Transverse colon (tissue), 4 donors: ENCODE data around the gene OR4B1. TPM values are rescaled to one million over a fixed set of nuclear protein-coding genes. Genes with fewer than 3 reads are reported as not detected.
"Not testable (repeated sequence)": the region's sequence is repeated elsewhere in the genome, so short reads cannot be mapped to it uniquely, and the experiment has no call there.

ENCODE experiments used
- DNase-seq: peaks from one replicate; pipeline ENCODE4 v3.0.0-alpha.2; 2019
- H3K27ac ChIP-seq, 4 donors: fragments of 200-600 bp; sonication (generic); 2 replicates each; pipeline ENCODE4 v1.5.1; 2016 to 2018; ENCODE audit warnings: inconsistent platforms in 4 of 4
- H3K27me3 ChIP-seq: fragments of 200-600 bp; sonication (generic); 2 replicates; pipeline ENCODE4 v1.5.1; 2017; ENCODE audit warnings: inconsistent platforms
- H3K36me3 ChIP-seq, 4 donors: fragments of 200-600 bp; sonication (generic); 2 replicates each; pipeline ENCODE4 v1.5.1; 2017 to 2019; ENCODE audit warnings: inconsistent platforms in 4 of 4
- H3K4me1 ChIP-seq, 4 donors: fragments of 200-600 bp; sonication (generic); 2 replicates each; pipeline ENCODE4 v1.5.1; 2017 to 2020; ENCODE audit warnings: inconsistent platforms in 4 of 4
- H3K4me3 ChIP-seq, 4 donors: fragments of 200-600 bp; sonication (generic); 1 replicate in 1 of 4; 2 replicates in 3 of 4; pipeline versions ENCODE4 v1.5.1 to v1.6.1; 2017 to 2019; ENCODE audit warnings: inconsistent platforms in 4 of 4
- H3K9me3 ChIP-seq, 2 donors: fragments of 200-600 bp; sonication (generic); 2 replicates each; pipeline ENCODE4 v1.5.1; 2017 to 2019; ENCODE audit warnings: inconsistent platforms in 2 of 2
- EP300 ChIP-seq: sonication (generic); formaldehyde crosslinking; IDR thresholded peaks from one replicate; pipeline ENCODE4 v1.6.1; 2017; ENCODE audit warnings: antibody characterized with exemption, low read depth
- POLR2A ChIP-seq: fragments of 450-650 bp; IDR thresholded peaks from one replicate; pipeline ENCODE4 v1.6.1; 2016; ENCODE audit warnings: antibody characterized with exemption, mild to moderate bottlenecking, moderate library complexity
- POLR2AphosphoS5 ChIP-seq, 3 donors: sonication (generic); formaldehyde crosslinking; IDR thresholded peaks; one replicate each; pipeline ENCODE4 v1.6.1; 2016; ENCODE audit warnings: antibody characterized with exemption in 3 of 3
- WGBS, 2 donors: methylation state at CpG; one replicate each; pipeline ENCODE4 v1.1.5; 2018; ENCODE audit warnings: low coverage in 1 of 2; 5-methylcytosine and 5-hydroxymethylcytosine counted together
- in situ Hi-C, 4 donors: fragments of 200-750 bp; cut with MboI; loops; one replicate each; pipeline versions ENCODE4 v1.15.0 to v1.15.1; 2017; ENCODE audit warnings: low sequenced_read_pairs in 3 of 4, low pct_ligation_motif_present in 1 of 4, low pct_unique_long_range_greater_than_20kb in 1 of 4
- intact Hi-C: fragments of 100-400 bp; cut with DNase I; formaldehyde crosslinking; loops from one replicate; pipeline ENCODE4 v1.15.1; 2023; ENCODE audit warnings: low total_unique reads
- total RNA-seq, 4 donors: library from RNA; depleted of rRNA; stranded (reverse); fragments of >200 nt; gene quantifications; one replicate each; pipeline ENCODE4 v1.1.0, GENCODE V29; 2016
- TF ChIP-seq, protein P1 (sequence below), 5 experiments: fragments of 200-600 bp in 3 of 5; fragments of 450-650 bp in 2 of 5; sonication (generic) in 3 of 5; IDR thresholded peaks; 1 replicate in 2 of 5; 2 replicates in 3 of 5; pipeline ENCODE4 v1.5.1; 2016 to 2017; ENCODE audit warnings: antibody characterized with exemption in 5 of 5, inconsistent platforms in 3 of 5, mild to moderate bottlenecking in 2 of 5, moderate library complexity in 1 of 5

OR4B1 gene
- total RNA-seq, 4 donors from 2014 or later: not detected

DNA sequence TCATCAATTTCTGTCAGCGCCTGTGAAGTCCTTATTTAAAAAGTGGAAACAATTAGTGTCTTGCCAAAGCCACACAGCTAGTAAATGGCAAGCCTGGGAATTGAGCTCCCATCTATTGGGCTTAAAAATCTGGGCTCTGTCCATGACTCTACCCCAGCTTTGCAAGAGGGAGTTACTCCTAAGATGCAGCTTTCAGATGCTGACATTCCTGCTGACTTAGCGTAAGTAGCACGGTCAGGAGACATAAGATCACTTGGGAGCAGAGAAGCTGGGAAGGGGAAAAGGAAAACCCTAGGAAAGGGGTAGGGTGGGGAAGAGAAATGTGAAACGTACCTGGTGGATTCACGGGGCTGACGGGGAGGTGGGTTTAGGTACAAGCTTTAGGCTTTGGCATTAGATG is 36.0 kb upstream of the OR4B1 start:
- 84 to 92% methylated on average over 4 to 6 of the region's 6 CpGs for WGBS, 2 donors
- no peak for TF ChIP-seq EP300
- TF ChIP-seq POLR2A: no peak
- intact Hi-C loops (no loop called here), in situ Hi-C loops (no loop called here)
- Histone ChIP-seq H3K27ac (no peak overlapping the region), H3K36me3 (no peaks in the 10 kb centered on the region), H3K4me3 (no peak overlapping the region), H3K27me3 (no peaks in the 10 kb centered on the region), H3K9me3 (no peaks in the 10 kb centered on the region), H3K4me1 (no peaks in the 10 kb centered on the region)
- DNase-seq: no peak

DNA sequence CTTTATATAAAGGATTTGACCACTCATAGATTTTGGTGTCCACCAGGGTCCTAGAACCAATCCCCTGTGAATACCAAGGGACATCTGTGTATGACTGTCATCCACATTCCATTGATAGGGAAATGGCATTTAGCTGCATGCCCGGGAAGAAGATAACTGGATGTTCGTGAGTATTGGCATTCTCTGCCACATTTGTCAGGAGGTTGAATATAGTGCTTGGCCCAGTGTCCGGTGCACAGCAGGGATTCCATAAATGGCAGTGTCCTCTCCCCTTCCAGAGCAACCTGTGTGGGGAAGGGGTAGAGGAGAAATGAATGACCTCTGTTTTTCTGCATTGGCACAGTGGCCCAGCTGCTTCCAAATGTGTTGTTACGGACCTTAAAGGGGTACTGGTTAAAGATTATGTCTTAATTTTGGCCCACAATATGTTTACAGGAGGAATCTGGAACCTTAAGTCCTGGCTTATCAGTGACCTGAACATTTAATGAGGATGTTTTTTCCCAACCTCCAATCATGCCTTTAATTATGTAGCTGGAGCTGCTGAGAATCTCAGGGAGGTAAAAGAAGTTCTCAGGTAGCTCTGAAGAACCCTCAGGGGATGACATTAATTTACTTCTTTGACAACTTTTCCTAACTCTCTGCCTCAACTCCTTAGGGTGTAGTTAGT is 33.6 kb upstream of the OR4B1 start:
- Histone ChIP-seq H3K27me3 (no peaks in the 10 kb centered on the region), H3K4me3 (no peak overlapping the region), H3K9me3 (no peaks in the 10 kb centered on the region), H3K27ac (no peak overlapping the region), H3K36me3 (no peaks in the 10 kb centered on the region), H3K4me1 (no peaks in the 10 kb centered on the region)
- TF ChIP-seq POLR2AphosphoS5 (IDR thresholded peaks at IDR 0.05): no peak
- TF ChIP-seq EP300: no peak
- TF ChIP-seq POLR2A: no peak
- TF ChIP-seq, protein P1, sequence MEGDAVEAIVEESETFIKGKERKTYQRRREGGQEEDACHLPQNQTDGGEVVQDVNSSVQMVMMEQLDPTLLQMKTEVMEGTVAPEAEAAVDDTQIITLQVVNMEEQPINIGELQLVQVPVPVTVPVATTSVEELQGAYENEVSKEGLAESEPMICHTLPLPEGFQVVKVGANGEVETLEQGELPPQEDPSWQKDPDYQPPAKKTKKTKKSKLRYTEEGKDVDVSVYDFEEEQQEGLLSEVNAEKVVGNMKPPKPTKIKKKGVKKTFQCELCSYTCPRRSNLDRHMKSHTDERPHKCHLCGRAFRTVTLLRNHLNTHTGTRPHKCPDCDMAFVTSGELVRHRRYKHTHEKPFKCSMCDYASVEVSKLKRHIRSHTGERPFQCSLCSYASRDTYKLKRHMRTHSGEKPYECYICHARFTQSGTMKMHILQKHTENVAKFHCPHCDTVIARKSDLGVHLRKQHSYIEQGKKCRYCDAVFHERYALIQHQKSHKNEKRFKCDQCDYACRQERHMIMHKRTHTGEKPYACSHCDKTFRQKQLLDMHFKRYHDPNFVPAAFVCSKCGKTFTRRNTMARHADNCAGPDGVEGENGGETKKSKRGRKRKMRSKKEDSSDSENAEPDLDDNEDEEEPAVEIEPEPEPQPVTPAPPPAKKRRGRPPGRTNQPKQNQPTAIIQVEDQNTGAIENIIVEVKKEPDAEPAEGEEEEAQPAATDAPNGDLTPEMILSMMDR (IDR thresholded peaks at IDR 0.05): no peak
- in situ Hi-C loops: no loop called here
- intact Hi-C loops: no loop called here
- no peak for DNase-seq
- 60% methylated on average over 4 of the region's 4 CpGs; no CpG with 5 or more reads in 1 of the 2 donors for WGBS, 2 donors

DNA sequence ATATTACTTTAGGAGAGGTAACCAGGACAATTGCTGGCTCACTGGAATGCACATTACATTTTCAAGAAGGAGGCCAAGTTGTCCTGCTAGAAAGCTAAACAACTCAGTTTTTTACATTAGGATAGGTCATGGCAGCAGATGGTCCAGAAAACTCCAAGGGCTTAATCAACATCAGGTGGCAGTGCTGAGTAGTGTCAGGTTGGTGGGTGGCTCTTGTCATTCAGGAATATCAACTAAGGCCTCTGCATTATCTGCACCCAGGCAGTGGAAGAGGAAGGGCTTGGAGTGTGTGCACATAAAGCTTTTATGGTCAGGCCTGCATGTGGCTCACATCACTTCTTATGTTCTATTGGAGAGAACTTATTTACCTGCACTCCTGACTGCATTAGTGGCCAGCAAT is 32.2 kb upstream of the OR4B1 start:
- intact Hi-C loops: no loop called here
- in situ Hi-C loops: no loop called here
- H3K27me3 ChIP-seq: no peaks in the 10 kb centered on the region
- TF ChIP-seq POLR2AphosphoS5 (IDR thresholded peaks at IDR 0.05) (no peak), POLR2A (no peak), EP300 (no peak)
- TF ChIP-seq, protein P1 (IDR thresholded peaks at IDR 0.05): no peak
- no peaks in the 10 kb centered on the region for H3K9me3 ChIP-seq
- H3K4me1 ChIP-seq: no peaks in the 10 kb centered on the region
- H3K4me3 ChIP-seq: no peak overlapping the region
- no peak for DNase-seq
- H3K36me3 ChIP-seq: no peaks in the 10 kb centered on the region
- no peak overlapping the region for H3K27ac ChIP-seq

DNA sequence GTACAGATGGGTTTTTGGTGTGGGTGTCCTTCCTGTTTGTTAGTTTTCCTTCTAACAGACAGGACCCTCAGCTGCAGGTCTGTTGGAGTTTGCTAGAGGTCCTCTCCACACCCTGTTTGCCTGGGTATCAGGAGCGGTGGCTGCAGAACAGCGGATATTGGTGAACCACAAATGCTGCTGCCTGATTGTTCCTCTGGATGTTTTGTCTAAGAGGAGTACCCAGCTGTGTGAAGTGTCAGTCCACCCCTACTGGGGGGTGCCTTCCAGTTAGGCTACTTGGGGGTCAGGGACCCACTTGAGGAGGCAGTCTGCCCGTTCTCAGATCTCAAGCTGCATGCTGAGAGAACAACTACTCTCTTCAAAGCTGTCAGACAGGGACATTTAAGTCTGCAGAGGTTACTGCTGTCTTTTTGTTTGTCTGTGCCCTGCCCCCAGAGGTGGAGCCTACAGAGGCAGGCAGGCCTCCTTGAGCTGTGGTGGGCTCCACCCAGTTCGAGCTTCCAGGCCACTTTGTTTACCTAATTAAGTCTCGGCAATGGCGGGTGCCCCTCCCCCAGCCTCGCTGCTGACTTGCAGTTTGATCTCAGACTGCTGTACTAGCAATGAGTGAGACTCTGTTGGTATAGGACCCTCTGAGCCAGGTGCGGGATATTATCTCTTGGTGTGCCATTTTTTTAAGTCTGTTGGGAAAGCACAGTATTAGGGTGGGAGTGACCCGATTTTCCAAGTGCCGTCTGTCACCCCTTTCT is 25.5 kb upstream of the OR4B1 start:
- intact Hi-C loops, H3K4me1 ChIP-seq, H3K27ac ChIP-seq, in situ Hi-C loops, H3K36me3 ChIP-seq, H3K4me3 ChIP-seq, H3K9me3 ChIP-seq, DNase-seq, H3K27me3 ChIP-seq: not testable (repeated sequence)
- 62 to 80% methylated on average over 2 to 10 of the region's 10 CpGs for WGBS, 2 donors

DNA sequence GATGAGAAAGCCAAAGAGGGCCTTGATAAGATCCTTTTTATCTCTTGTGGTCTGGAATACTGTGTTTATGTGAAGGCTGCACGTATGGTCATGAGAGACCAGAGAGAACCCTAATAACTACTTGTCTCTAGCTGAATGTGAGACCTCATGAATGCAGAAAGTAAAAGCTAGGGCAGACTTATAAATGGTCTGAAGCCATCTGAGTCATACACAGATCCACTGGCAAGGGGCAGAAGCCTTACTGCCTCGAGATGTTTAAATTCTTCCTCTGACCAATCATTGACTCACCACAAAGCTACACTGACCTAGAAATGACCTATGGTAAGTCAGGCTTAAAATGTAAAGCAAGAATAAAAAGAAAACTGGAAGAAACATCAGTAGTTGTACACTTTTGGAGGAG is 22.7 kb upstream of the OR4B1 start:
- Histone ChIP-seq H3K27ac (no peak overlapping the region), H3K4me1 (no peaks in the 10 kb centered on the region), H3K36me3 (no peaks in the 10 kb centered on the region), H3K4me3 (no peak overlapping the region), H3K27me3 (no peaks in the 10 kb centered on the region), H3K9me3 (peaks cover 0 to 6% of the 10 kb centered on the region in 2 donors)
- intact Hi-C loops (no loop called here), in situ Hi-C loops (no loop called here)
- 46 to 58% methylated on average over 2 of the region's 2 CpGs for WGBS, 2 donors
- no peak for DNase-seq
- TF ChIP-seq POLR2A (no peak), EP300 (no peak), POLR2AphosphoS5 (IDR thresholded peaks at IDR 0.05) (no peak)
- TF ChIP-seq, protein P1 (IDR thresholded peaks at IDR 0.05): no peak
